SK-N-SH (cell line): Measurements from ENCODE around the gene TGIF1. TPM values are rescaled to one million over a fixed set of nuclear protein-coding genes. Genes with fewer than 3 reads are reported as not detected.

Experiments used
- CTCF ChIA-PET: fragments of 300-600, 350-600 bp; formaldehyde crosslinking; extraction: SDS; loops from one replicate; lab custom pipeline; 2021; lab: Yijun Ruan, JAX
- POLR2A ChIA-PET: fragments of 350-600 bp; sonication (Branson Sonifier 250); formaldehyde crosslinking; extraction: SDS; loops from one replicate; lab custom pipeline; 2020; ENCODE audit warnings: antibody characterized with exemption, inconsistent platforms; lab: Yijun Ruan, JAX
- DNase-seq: peaks from one replicate; pipeline ENCODE4 v3.0.0; 2012
- H2AFZ ChIP-seq: fragments of 200-600 bp; sonication (generic); 2 replicates; pipeline ENCODE4 v1.8.1; 2016; ENCODE audit warnings: antibody characterized with exemption, mild to moderate bottlenecking, low read depth
- H3F3A ChIP-seq: fragments of 200-600 bp; sonication (generic); replicated peaks from 2 replicates; pipeline ENCODE3; 2016; ENCODE audit warnings: antibody characterized with exemption, mild to moderate bottlenecking; ENCODE audit not compliant: insufficient read depth
- H3K27ac ChIP-seq, 2 experiments: fragments of 200-500 bp in 1 of 2; fragments of 200-600 bp in 1 of 2; sonication (Bioruptor generic) in 1 of 2; sonication (generic), shearing (Covaris generic) in 1 of 2; 2 replicates each; pipeline versions ENCODE4 v1.5.1 to v1.6.1; 2014 to 2016; ENCODE audit warnings: low read depth in 2 of 2, inconsistent platforms in 1 of 2, low read length in 1 of 2, mild to moderate bottlenecking in 1 of 2, mixed read lengths in 1 of 2
- H3K27me3 ChIP-seq: fragments of 200-600 bp; sonication (generic), shearing (Covaris generic); 2 replicates; pipeline ENCODE4 v1.6.1; 2016; ENCODE audit warnings: mixed run types; ENCODE audit not compliant: insufficient read depth
- H3K36me3 ChIP-seq, 2 experiments: fragments of 200-500 bp in 1 of 2; fragments of 200-600 bp in 1 of 2; sonication (Bioruptor generic) in 1 of 2; sonication (generic) in 1 of 2; replicated peaks in 1 of 2; 2 replicates each; pipeline versions ENCODE3 to v1.5.1; 2014 to 2016; ENCODE audit warnings: low read length in 1 of 2, mild to moderate bottlenecking in 1 of 2; ENCODE audit not compliant: insufficient read depth in 2 of 2, control insufficient read depth in 1 of 2
- H3K4me1 ChIP-seq, 2 experiments: fragments of 200-500 bp in 1 of 2; fragments of 200-600 bp in 1 of 2; sonication (Bioruptor generic) in 1 of 2; sonication (generic), shearing (Covaris generic) in 1 of 2; 2 replicates each; pipeline versions ENCODE4 v1.5.1 to v1.6.1; 2014 to 2016; ENCODE audit warnings: low read depth in 1 of 2, low read length in 1 of 2, mixed run types in 1 of 2; ENCODE audit not compliant: insufficient read depth in 2 of 2, control insufficient read depth in 1 of 2
- H3K4me2 ChIP-seq: fragments of 200-600 bp; sonication (generic), shearing (Covaris generic); 2 replicates; pipeline ENCODE4 v1.6.1; 2017; ENCODE audit warnings: mixed run types
- H3K4me3 ChIP-seq, 2 experiments: fragments of 200-500 bp in 1 of 2; fragments of 200-600 bp in 1 of 2; sonication (Bioruptor generic) in 1 of 2; sonication (generic), shearing (Covaris generic) in 1 of 2; 2 replicates each; pipeline versions ENCODE4 v1.5.1 to v1.8.1; 2014 to 2016; ENCODE audit warnings: low read depth in 2 of 2, inconsistent platforms in 1 of 2, low read length in 1 of 2, mild to moderate bottlenecking in 1 of 2, mixed read lengths in 1 of 2, moderate library complexity in 1 of 2
- H3K79me2 ChIP-seq: fragments of 200-600 bp; sonication (generic); 2 replicates; pipeline ENCODE4 v1.8.1; 2017; ENCODE audit warnings: mild to moderate bottlenecking; ENCODE audit not compliant: insufficient read depth
- H3K9ac ChIP-seq: fragments of 200-600 bp; sonication (generic); 2 replicates; pipeline ENCODE4 v1.6.1; 2017; ENCODE audit warnings: mixed run types
- H3K9me2 ChIP-seq: fragments of 200-600 bp; sonication (generic); 2 replicates; pipeline ENCODE4 v1.6.1; 2017; ENCODE audit warnings: mixed run types
- H3K9me3 ChIP-seq: fragments of 200-600 bp; sonication (generic); 2 replicates; pipeline ENCODE4 v1.6.1; 2017; ENCODE audit warnings: mixed run types, mild to moderate bottlenecking, moderate library complexity
- H4K20me1 ChIP-seq: fragments of 200-600 bp; sonication (generic); 2 replicates; pipeline ENCODE4 v1.6.1; 2017; ENCODE audit warnings: mild to moderate bottlenecking, mixed run types; ENCODE audit not compliant: insufficient read depth
- CHD2 ChIP-seq: fragments of 150-350 bp; IDR thresholded peaks from 2 replicates; pipeline ENCODE4 v1.6.1; 2018; ENCODE audit warnings: low read length; ENCODE audit not compliant: partially characterized antibody
- CTCF ChIP-seq: fragments of 200-600 bp; sonication (generic); IDR thresholded peaks from 2 replicates; pipeline ENCODE4 v1.6.1; 2017; ENCODE audit warnings: antibody characterized with exemption, mild to moderate bottlenecking, moderate library complexity
- EP300 ChIP-seq, 2 experiments: IDR thresholded peaks; 2 replicates each; pipeline versions ENCODE4 v1.4.0 to v1.6.1; 2012; ENCODE audit warnings: borderline replicate concordance in 1 of 2, low read depth in 1 of 2, low read length in 1 of 2
- EZH2phosphoT487 ChIP-seq: fragments of 200-600 bp; sonication (generic); IDR thresholded peaks from 2 replicates; pipeline ENCODE4 v1.6.1; 2017; ENCODE audit warnings: low read depth, mixed run types, mild to moderate bottlenecking, antibody characterized with exemption, moderate library complexity, borderline replicate concordance
- FOSL2 ChIP-seq: IDR thresholded peaks from 2 replicates; pipeline ENCODE4 v1.4.0; 2012; ENCODE audit warnings: low read depth, mild to moderate bottlenecking, moderate library complexity, borderline replicate concordance
- FOXJ3 ChIP-seq: sonication (generic); formaldehyde crosslinking; IDR thresholded peaks from 2 replicates; pipeline ENCODE4 v1.5.1; 2020; ENCODE audit warnings: mild to moderate bottlenecking, missing genetic modification reagents
- FOXM1 ChIP-seq: IDR thresholded peaks from 2 replicates; pipeline ENCODE4 v1.4.0; 2012; ENCODE audit warnings: low read depth, mild to moderate bottlenecking
- JUND ChIP-seq: IDR thresholded peaks from 2 replicates; pipeline ENCODE4 v1.4.0; 2012
- MEF2A ChIP-seq: IDR thresholded peaks from 2 replicates; pipeline ENCODE4 v1.4.0; 2012; ENCODE audit warnings: low read depth, borderline replicate concordance
- MXI1 ChIP-seq: IDR thresholded peaks from 2 replicates; pipeline ENCODE4 v1.6.1; 2012; ENCODE audit warnings: mild to moderate bottlenecking, low read depth, low read length, improper control_type of control experiment
- POLR2AphosphoS5 ChIP-seq: IDR thresholded peaks from 2 replicates; pipeline ENCODE4 v1.6.1; 2012; ENCODE audit warnings: low read depth, low read length
- RAD21 ChIP-seq: IDR thresholded peaks from 2 replicates; pipeline ENCODE4 v1.6.1; 2012; ENCODE audit warnings: mild to moderate bottlenecking, low read length
- REST ChIP-seq: IDR thresholded peaks from 2 replicates; pipeline ENCODE4 v1.6.1; 2012; ENCODE audit warnings: mild to moderate bottlenecking, low read depth, low read length, moderate library complexity
- SMC3 ChIP-seq: IDR thresholded peaks from 2 replicates; pipeline ENCODE4 v1.6.1; 2012; ENCODE audit warnings: low read depth, low read length, improper control_type of control experiment
- USF1 ChIP-seq: IDR thresholded peaks from 2 replicates; pipeline ENCODE4 v1.4.0; 2012; ENCODE audit warnings: low read depth, borderline replicate concordance
- YY1 ChIP-seq: IDR thresholded peaks from 2 replicates; pipeline ENCODE4 v1.4.0; 2012; ENCODE audit warnings: low read depth, mild to moderate bottlenecking
- ZBTB33 ChIP-seq: IDR thresholded peaks from 2 replicates; pipeline ENCODE4 v1.4.0; 2012; ENCODE audit warnings: low read depth, borderline replicate concordance
- WGBS: methylation state at CpG from one replicate; pipeline ENCODE4 v1.1.6; 2017; ENCODE audit warnings: low lambda C conversion rate; 5-methylcytosine and 5-hydroxymethylcytosine counted together
- polyA plus RNA-seq, 3 experiments: library from polyadenylated mRNA; depleted of rRNA; stranded (reverse); fragments of >200 nt; gene quantifications; 2 replicates each; pipeline ENCODE4 v1.2.3, GENCODE V29; 2012
- TF ChIP-seq, protein P1 (sequence below): fragments of 150-350 bp; IDR thresholded peaks from 2 replicates; pipeline ENCODE4 v1.6.1; 2017; ENCODE audit warnings: antibody characterized with exemption, low read length, low read depth, borderline replicate concordance
- TF ChIP-seq, protein P2 (sequence below): IDR thresholded peaks from 2 replicates; pipeline ENCODE4 v1.4.0; 2012; ENCODE audit warnings: low read depth

The TGIF1 gene
- polyA plus RNA-seq, 1 of the 3 experiments (the other 2 are of a cell fraction) = 113 TPM

DNA sequence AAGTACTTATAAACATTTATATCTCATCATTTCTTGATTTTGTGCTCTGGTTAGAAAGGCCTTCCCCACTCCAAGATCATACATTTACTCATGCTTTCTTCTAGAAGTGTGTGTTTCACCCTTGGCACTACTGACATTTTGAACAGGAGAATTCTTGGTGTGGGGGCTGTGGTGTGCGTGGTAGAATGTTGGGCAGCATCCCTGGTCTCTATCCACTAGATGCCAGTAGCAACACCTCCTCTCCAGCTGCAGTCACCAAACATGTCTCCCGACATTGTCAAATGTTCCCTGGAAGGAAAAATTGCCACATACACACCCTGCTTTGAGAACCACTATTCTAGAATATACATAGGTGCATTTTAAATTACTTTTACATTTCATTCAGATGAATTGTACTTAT is 8.7 kb upstream of the TGIF1 start (continued):
- TF ChIP-seq, protein P1, sequence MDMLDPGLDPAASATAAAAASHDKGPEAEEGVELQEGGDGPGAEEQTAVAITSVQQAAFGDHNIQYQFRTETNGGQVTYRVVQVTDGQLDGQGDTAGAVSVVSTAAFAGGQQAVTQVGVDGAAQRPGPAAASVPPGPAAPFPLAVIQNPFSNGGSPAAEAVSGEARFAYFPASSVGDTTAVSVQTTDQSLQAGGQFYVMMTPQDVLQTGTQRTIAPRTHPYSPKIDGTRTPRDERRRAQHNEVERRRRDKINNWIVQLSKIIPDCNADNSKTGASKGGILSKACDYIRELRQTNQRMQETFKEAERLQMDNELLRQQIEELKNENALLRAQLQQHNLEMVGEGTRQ = no peak
- TF ChIP-seq FOSL2 (no peak), MXI1 (no peak)
- TF ChIP-seq, all 33 proteins: peak for 3

GRCh38 chr18:3442919-3443318 is 7.1 kb upstream of the TGIF1 start:
- WGBS = 66% methylated on average over 4 of the region's 4 CpGs
- POLR2A ChIA-PET = no interaction called here
- Histone ChIP-seq H3K4me2 (no peak overlapping the region), H3K4me3 (no peak overlapping the region), H2AFZ (no peak overlapping the region), H3K9ac (no peak overlapping the region), H3K79me2 (no peaks in the 10 kb centered on the region), H4K20me1 (no peaks in the 10 kb centered on the region), H3K36me3 (no peaks in the 10 kb centered on the region), H3K27ac (no peak overlapping the region), H3K9me2 (no peaks in the 10 kb centered on the region), H3K9me3 (no peaks in the 10 kb centered on the region), H3F3A (peaks cover 18% of the 10 kb centered on the region), H3K4me1 (peaks cover 11 to 13% of the 10 kb centered on the region in 2 experiments), H3K27me3 (no peaks in the 10 kb centered on the region)
- CTCF ChIA-PET = interaction anchor here (0.6 to 3.9 kb wide), 8 partner anchors 11 to 223 kb away, joined by 3 to 19 read pairs (median 4); no protein-coding TSS in a partner anchor
- no peak for DNase-seq
- no peak for TF ChIP-seq ZBTB33
- TF ChIP-seq SMC3 = no peak
- no peak for TF ChIP-seq POLR2AphosphoS5
- no peak for TF ChIP-seq CTCF
- no peak for TF ChIP-seq FOSL2
- TF ChIP-seq USF1 = no peak
- TF ChIP-seq, protein P1 = no peak
- TF ChIP-seq REST = no peak
- no peak for TF ChIP-seq EZH2phosphoT487
- no peak for TF ChIP-seq EP300 (IDR thresholded peaks at IDR 0.05; ENCODE audit: borderline replicate concordance in 1 of 2, low read depth in 1 of 2, low read length in 1 of 2)
- no peak for TF ChIP-seq CHD2
- no peak for TF ChIP-seq JUND
- no peak for TF ChIP-seq FOXJ3
- no peak for TF ChIP-seq RAD21
- TF ChIP-seq FOXM1 = no peak
- TF ChIP-seq MEF2A = no peak
- no peak for TF ChIP-seq YY1
- TF ChIP-seq, protein P2, sequence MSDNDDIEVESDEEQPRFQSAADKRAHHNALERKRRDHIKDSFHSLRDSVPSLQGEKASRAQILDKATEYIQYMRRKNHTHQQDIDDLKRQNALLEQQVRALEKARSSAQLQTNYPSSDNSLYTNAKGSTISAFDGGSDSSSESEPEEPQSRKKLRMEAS = no peak
